Psoas muscle (tissue), 8 donors: ENCODE results near the gene SPAG6. TPM values are rescaled to one million over a fixed set of nuclear protein-coding genes. Genes with fewer than 3 reads are reported as not detected.

ENCODE experiments used
- ATAC-seq, 4 donors: fragments of 200-7000 bp; cut with Tn5 transposase; one replicate each; pipeline ENCODE4 v1.9.1; 2020; ENCODE audit warnings: moderate library complexity in 3 of 4, mild to moderate bottlenecking in 2 of 4
- DNase-seq, 2 donors: peaks; one replicate each; pipeline ENCODE4 v3.0.0-alpha.2; 2020
- H3K27ac ChIP-seq: fragments of 200-600 bp; one replicate; pipeline ENCODE4 v1.8.0; 2022
- H3K27me3 ChIP-seq, 3 donors: fragments of 200-600 bp in 1 of 3; one replicate each; pipeline versions ENCODE4 v1.6.1 to v1.8.0; 2013 to 2022; ENCODE audit warnings: low read length in 2 of 3, mild to moderate bottlenecking in 2 of 3, moderate library complexity in 1 of 3; ENCODE audit not compliant: insufficient read depth in 3 of 3
- H3K36me3 ChIP-seq, 2 donors: fragments of 200-600 bp in 1 of 2; one replicate each; pipeline versions ENCODE4 v1.6.1 to v1.8.0; 2013 to 2022; ENCODE audit warnings: low read depth in 1 of 2, mild to moderate bottlenecking in 1 of 2, moderate library complexity in 1 of 2; ENCODE audit not compliant: insufficient read depth in 1 of 2
- H3K4me1 ChIP-seq: fragments of 200-600 bp; one replicate; pipeline ENCODE4 v1.8.0; 2022
- H3K4me3 ChIP-seq: fragments of 200-600 bp; one replicate; pipeline ENCODE4 v1.8.0; 2022; ENCODE audit warnings: mild to moderate bottlenecking
- H3K9me3 ChIP-seq: fragments of 200-600 bp; one replicate; pipeline ENCODE4 v1.8.0; 2022
- CTCF ChIP-seq: fragments of 200-600 bp; IDR thresholded peaks from one replicate; pipeline ENCODE4 v1.8.0; 2022; ENCODE audit warnings: antibody characterized with exemption
- WGBS, 3 donors: extraction: QIAGEN DNeasy Blood & Tissue Kit; methylation state at CpG; one replicate each; pipeline versions ENCODE4 v1.1.6 to v1.1.7; 2013; 5-methylcytosine and 5-hydroxymethylcytosine counted together
- intact Hi-C, 2 donors: fragments of 100-400 bp; cut with DNase I; formaldehyde crosslinking; loops; one replicate each; pipeline versions ENCODE4 v1.11.0 to v1.14.2; 2022
- polyA plus RNA-seq, 3 donors: library from polyadenylated mRNA; stranded (reverse); fragments of 200-250 nt; gene quantifications; one replicate each; pipeline ENCODE4 v1.2.3, GENCODE V29; 2013
- total RNA-seq, 4 donors: library from RNA; stranded (reverse); fragmentation: NEBNext Ultra II Directional in 2 of 4; extraction: Animal tissue kit (Norgen Biotek cat#: 25700) in 2 of 4; gene quantifications; one replicate each; pipeline versions ENCODE4 v1.2.1 to v1.2.4, GENCODE V29; 2021 to 2023
- donor health status: healthy with polysubstance abuse.
- donor health status: DM: no; HTN: no; CAD: no; lungs with moderate emphysema.
- donor health status: Bipolar disorder and iron deficiency.
- donor health status: healthy.
- donor health status: DM: yes; HTN: yes; CAD: no.
- donor health status: DM: no; HTN: no; CAD: no.
- donor health status: DM: no; HTN: no; CAD: no.
- donor health status: DM: yes; HTN: yes; CAD: no.

Gene SPAG6
- total and polyA plus RNA-seq, 7 donors, result 0.15 TPM; not detected in 6

- Histone ChIP-seq H3K36me3 (peaks cover 5 to 47% of the 10 kb centered on the region in 2 donors), H3K9me3 (no peaks in the 10 kb centered on the region), H3K27ac (no peak overlapping the region), H3K4me3 (no peak overlapping the region), H3K4me1 (peaks cover 3% of the 10 kb centered on the region), H3K27me3 (peaks cover 0 to 6% (median 5%) of the 10 kb centered on the region in 3 donors)
- TF ChIP-seq CTCF, result no peak
- no peak for DNase-seq
- intact Hi-C loops, result loop anchor here in 1 of 2 donors (10.0 kb wide), 3 partner anchors 766 to 834 kb away; partner anchors contain the start of genes MSRB2 and SKIDA1
- ATAC-seq, result no peak
- WGBS, 3 donors, result 94 to 98% (median 96%) methylated on average over 3 of the region's 3 CpGs
Measured at GRCh38 chr10:22329150-22329549, 16.1 kb upstream of the SPAG6 start.

- peaks cover 22% of the 10 kb centered on the region for H3K4me1 ChIP-seq
- peaks cover 0 to 35% (median 32%) of the 10 kb centered on the region in 3 donors for H3K27me3 ChIP-seq
- 92 to 96% (median 93%) methylated on average over 7 of the region's 7 CpGs for WGBS, 3 donors
- peaks cover 5 to 37% of the 10 kb centered on the region in 2 donors for H3K36me3 ChIP-seq
- DNase-seq, result no peak
- H3K4me3 ChIP-seq, result no peak overlapping the region
- intact Hi-C loops, result no loop called here
- H3K27ac ChIP-seq, result no peak overlapping the region
- no peak for TF ChIP-seq CTCF
- ATAC-seq, result no peak
- no peaks in the 10 kb centered on the region for H3K9me3 ChIP-seq
Measured at GRCh38 chr10:22332116-22332692, 13.1 kb upstream of the SPAG6 start.

- no peak overlapping the region for H3K27ac ChIP-seq
- intact Hi-C loops, result no loop called here
- no peak for DNase-seq
Measured at GRCh38 chr10:22333167-22333974, 11.9 kb upstream of the SPAG6 start.

GRCh38 chr10:22333975-22334282 is 11.4 kb upstream of the SPAG6 start:
- Histone ChIP-seq H3K27me3 (peaks cover 5 to 53% (median 32%) of the 10 kb centered on the region in 3 donors), H3K9me3 (no peaks in the 10 kb centered on the region), H3K4me1 (peaks cover 22% of the 10 kb centered on the region), H3K4me3 (no peak overlapping the region), H3K27ac (no peak overlapping the region), H3K36me3 (peaks cover 5 to 20% of the 10 kb centered on the region in 2 donors)
- intact Hi-C loops, result no loop called here
- no peak for TF ChIP-seq CTCF
- no peak for DNase-seq
- no peak for ATAC-seq
- WGBS, 3 donors, result 69 to 85% (median 85%) methylated on average over 16 of the region's 16 CpGs

More at GRCh38 chr10:22333167-22333974, 11.9 kb upstream of the SPAG6 start:
- peaks cover 22% of the 10 kb centered on the region for H3K4me1 ChIP-seq
- TF ChIP-seq CTCF, result no peak
- peaks cover 3 to 47% (median 32%) of the 10 kb centered on the region in 3 donors for H3K27me3 ChIP-seq
- H3K9me3 ChIP-seq, result no peaks in the 10 kb centered on the region
- peaks cover 5 to 26% of the 10 kb centered on the region in 2 donors for H3K36me3 ChIP-seq
- no peak overlapping the region for H3K4me3 ChIP-seq
- no peak for ATAC-seq
- WGBS, 3 donors, result 66 to 75% (median 71%) methylated on average over 25 of the region's 25 CpGs
